Liver (tissue), 9 donors: ENCODE data around the gene EVI5. TPM values are rescaled to one million over a fixed set of nuclear protein-coding genes. Genes with fewer than 3 reads are reported as not detected.

Source experiments
- DNase-seq: peaks from one replicate; pipeline ENCODE4 v3.0.0-alpha.2; 2017; ENCODE audit warnings: low spot score
- H3K27ac ChIP-seq, 2 donors: one replicate each; pipeline ENCODE4 v1.7.0; 2013; ENCODE audit warnings: inconsistent platforms in 2 of 2, low read length in 2 of 2, control low read depth in 1 of 2, low read depth in 1 of 2, mild to moderate bottlenecking in 1 of 2
- H3K27me3 ChIP-seq, 4 donors: one replicate each; pipeline versions ENCODE4 v1.6.1 to v1.7.0; 2013; ENCODE audit warnings: low read length in 3 of 4, inconsistent platforms in 1 of 4, mild to moderate bottlenecking in 1 of 4, moderate library complexity in 1 of 4; ENCODE audit not compliant: control insufficient read depth in 4 of 4, insufficient read depth in 4 of 4
- H3K36me3 ChIP-seq, 4 donors: one replicate each; pipeline versions ENCODE4 v1.6.1 to v1.7.0; 2013; ENCODE audit warnings: low read length in 3 of 4, mild to moderate bottlenecking in 3 of 4, low read depth in 1 of 4, moderate library complexity in 1 of 4; ENCODE audit not compliant: control insufficient read depth in 4 of 4, insufficient read depth in 3 of 4
- H3K4me1 ChIP-seq, 4 donors: one replicate each; pipeline versions ENCODE4 v1.6.1 to v1.7.0; 2013; ENCODE audit warnings: low read length in 3 of 4, mild to moderate bottlenecking in 3 of 4, moderate library complexity in 1 of 4; ENCODE audit not compliant: control insufficient read depth in 4 of 4, insufficient read depth in 4 of 4
- H3K4me3 ChIP-seq, 3 donors: one replicate each; pipeline versions ENCODE4 v1.6.1 to v1.7.0; 2013; ENCODE audit warnings: low read length in 3 of 3, control low read depth in 1 of 3, low read depth in 1 of 3, mild to moderate bottlenecking in 1 of 3
- H3K9ac ChIP-seq, 2 donors: one replicate each; pipeline ENCODE4 v1.7.0; 2013; ENCODE audit warnings: low read length in 2 of 2, mild to moderate bottlenecking in 2 of 2, moderate library complexity in 2 of 2, control low read depth in 1 of 2, low read depth in 1 of 2
- H3K9me3 ChIP-seq, 4 donors: one replicate each; pipeline versions ENCODE4 v1.6.1 to v1.7.0; 2013; ENCODE audit warnings: low read length in 3 of 4; ENCODE audit not compliant: control insufficient read depth in 4 of 4
- ATF3 ChIP-seq: IDR thresholded peaks from 2 replicates; pipeline ENCODE4 v1.6.1; 2016; ENCODE audit warnings: antibody characterized with exemption
- EGR1 ChIP-seq, 2 donors: IDR thresholded peaks; 2 replicates each; pipeline ENCODE4 v1.6.1; 2016 to 2018; ENCODE audit warnings: antibody characterized with exemption in 2 of 2, low read depth in 2 of 2
- FOXA1 ChIP-seq: IDR thresholded peaks from 2 replicates; pipeline ENCODE4 v1.6.1; 2016; ENCODE audit warnings: antibody characterized with exemption
- FOXA2 ChIP-seq: IDR thresholded peaks from 2 replicates; pipeline ENCODE4 v1.6.1; 2016; ENCODE audit warnings: antibody characterized with exemption
- GABPA ChIP-seq, 2 donors: IDR thresholded peaks in 1 of 2; conservative IDR thresholded peaks in 1 of 2; 2 replicates each; pipeline ENCODE4 v1.6.1; 2016; ENCODE audit warnings: antibody characterized with exemption in 2 of 2, mild to moderate bottlenecking in 1 of 2, moderate library complexity in 1 of 2
- HNF4A ChIP-seq, 2 donors: conservative IDR thresholded peaks; 2 replicates each; pipeline ENCODE4 v1.6.1; 2016; ENCODE audit warnings: antibody characterized with exemption in 2 of 2, mild to moderate bottlenecking in 2 of 2
- HNF4G ChIP-seq: IDR thresholded peaks from 2 replicates; pipeline ENCODE4 v1.6.1; 2016; ENCODE audit warnings: antibody characterized with exemption
- JUND ChIP-seq, 2 donors: IDR thresholded peaks; 2 replicates each; pipeline ENCODE4 v1.6.1; 2016; ENCODE audit warnings: antibody characterized with exemption in 2 of 2
- MAX ChIP-seq: IDR thresholded peaks from 2 replicates; pipeline ENCODE4 v1.6.1; 2016; ENCODE audit warnings: antibody characterized with exemption
- NR2F2 ChIP-seq: IDR thresholded peaks from 2 replicates; pipeline ENCODE4 v1.6.1; 2016; ENCODE audit warnings: antibody characterized with exemption
- RAD21 ChIP-seq, 2 donors: IDR thresholded peaks; 2 replicates each; pipeline ENCODE4 v1.6.1; 2016; ENCODE audit warnings: antibody characterized with exemption in 2 of 2, mild to moderate bottlenecking in 2 of 2
- RXRA ChIP-seq, 2 donors: IDR thresholded peaks; 2 replicates each; pipeline ENCODE4 v1.6.1; 2017 to 2018; ENCODE audit warnings: antibody characterized with exemption in 2 of 2, mild to moderate bottlenecking in 1 of 2
- SP1 ChIP-seq: IDR thresholded peaks from 2 replicates; pipeline ENCODE4 v1.6.1; 2018; ENCODE audit warnings: antibody characterized with exemption, mild to moderate bottlenecking
- TAF1 ChIP-seq: conservative IDR thresholded peaks from 2 replicates; pipeline ENCODE4 v1.6.1; 2016; ENCODE audit warnings: antibody characterized with exemption, mild to moderate bottlenecking
- YY1 ChIP-seq: IDR thresholded peaks from 2 replicates; pipeline ENCODE4 v1.6.1; 2016; ENCODE audit warnings: antibody characterized with exemption, mild to moderate bottlenecking
- WGBS: extraction: QIAGEN DNeasy Blood & Tissue Kit; methylation state at CpG from one replicate; pipeline ENCODE4 v1.1.7; 2013; 5-methylcytosine and 5-hydroxymethylcytosine counted together
- polyA plus RNA-seq, 2 donors: library from polyadenylated mRNA; stranded (reverse) in 1 of 2; unstranded in 1 of 2; fragments of 200-250 nt in 1 of 2; fragments of >200 nt in 1 of 2; fragmentation: Nextera tagmentation in 1 of 2; extraction: Ambion mirVana in 1 of 2; gene quantifications; one replicate each; pipeline versions ENCODE4 v1.2.1 to v1.2.3, GENCODE V29; 2013 to 2015
- total RNA-seq, 2 donors: library from RNA; depleted of rRNA; stranded (reverse); fragments of >200 nt; gene quantifications; one replicate each; pipeline ENCODE4 v1.2.3, GENCODE V29; 2014
- TF ChIP-seq, protein P1 (sequence below): IDR thresholded peaks from 2 replicates; pipeline ENCODE4 v1.6.1; 2016; ENCODE audit warnings: antibody characterized with exemption, mild to moderate bottlenecking
- TF ChIP-seq, protein P2 (sequence below): IDR thresholded peaks from 2 replicates; pipeline ENCODE4 v1.6.1; 2016; ENCODE audit warnings: antibody characterized with exemption
- TF ChIP-seq, protein P3 (sequence below): fragments of 150-350 bp; IDR thresholded peaks from 2 replicates; pipeline ENCODE4 v1.5.1; 2017; ENCODE audit warnings: improper control_type of control experiment, low read depth, low read length; ENCODE audit not compliant: missing input control
- donor health status: healthy.
- donor health status: healthy.
- donor health status: healthy.
- donor health status: healthy.
- donor health status: healthy.

EVI5 gene
- total and polyA plus RNA-seq, 4 donors = 4.0 to 35.9 (median 19.1) TPM

DNA sequence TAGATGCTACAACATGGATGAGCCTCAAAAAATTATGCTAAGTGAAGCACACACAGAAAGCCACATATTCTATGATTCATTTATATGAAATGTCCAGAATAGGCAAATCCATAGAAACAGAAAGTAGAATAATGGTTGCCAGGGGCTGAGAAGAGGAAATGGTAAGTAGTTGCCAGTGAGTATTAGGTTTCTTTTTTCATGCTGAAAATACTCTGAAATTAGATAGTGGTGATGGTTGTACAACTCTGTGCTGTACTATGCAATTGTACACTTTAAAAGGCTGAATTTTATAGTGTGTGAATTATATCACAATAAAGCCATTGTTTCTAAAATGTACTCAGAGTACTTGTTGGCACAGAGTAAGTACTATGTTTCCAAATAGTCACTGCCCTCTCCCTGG is 282.7 kb downstream of the EVI5 start:
- Histone ChIP-seq H3K4me1 (peaks cover 0 to 7% (median 6%) of the 10 kb centered on the region in 4 donors), H3K9me3 (no peaks in the 10 kb centered on the region), H3K27ac (no peak overlapping the region), H3K36me3 (no peaks in the 10 kb centered on the region), H3K9ac (no peak overlapping the region), H3K27me3 (no peaks in the 10 kb centered on the region), H3K4me3 (no peak overlapping the region)
- TF ChIP-seq RXRA (IDR thresholded peaks at IDR 0.05) (no peak), JUND (IDR thresholded peaks at IDR 0.05) (no peak), GABPA (IDR thresholded peaks at IDR 0.05 in 1 of 2, conservative IDR thresholded peaks at IDR 0.05 in 1 of 2) (no peak), EGR1 (IDR thresholded peaks at IDR 0.05; ENCODE audit: low read depth in 2 of 2) (no peak), YY1 (no peak), HNF4A (conservative IDR thresholded peaks at IDR 0.05) (no peak)
- no peak for DNase-seq

DNA sequence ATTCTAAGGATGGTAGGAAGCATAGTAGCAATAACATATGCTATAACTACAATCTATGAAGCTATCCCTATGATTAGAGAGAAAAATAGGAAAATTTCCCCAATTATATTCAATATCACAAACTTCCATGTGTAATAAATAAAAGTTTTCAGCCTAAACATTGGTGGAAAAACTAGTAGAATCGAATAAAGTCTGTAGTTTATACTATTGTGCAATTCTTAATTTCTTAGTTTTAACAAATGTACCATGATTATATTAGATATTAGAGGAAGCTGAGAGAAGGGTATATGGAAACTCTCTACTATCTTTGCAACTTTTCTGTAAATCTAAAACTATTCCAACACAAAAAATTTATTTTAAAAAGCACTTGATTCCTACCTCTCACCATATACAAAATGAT is 284.4 kb downstream of the EVI5 start:
- no peak overlapping the region for H3K4me3 ChIP-seq
- 73% methylated on average over 1 of the region's 1 CpG for WGBS
- no peak overlapping the region for H3K9ac ChIP-seq
- H3K27me3 ChIP-seq = no peaks in the 10 kb centered on the region
- TF ChIP-seq RAD21 (IDR thresholded peaks at IDR 0.05) (no peak), FOXA2 (no peak), HNF4A (conservative IDR thresholded peaks at IDR 0.05) (no peak), TAF1 (no peak), NR2F2 (no peak), EGR1 (IDR thresholded peaks at IDR 0.05; ENCODE audit: low read depth in 2 of 2) (no peak), HNF4G (no peak), RXRA (IDR thresholded peaks at IDR 0.05) (no peak), YY1 (no peak), ATF3 (no peak), FOXA1 (no peak), JUND (IDR thresholded peaks at IDR 0.05) (no peak), SP1 (no peak), GABPA (IDR thresholded peaks at IDR 0.05 in 1 of 2, conservative IDR thresholded peaks at IDR 0.05 in 1 of 2) (no peak), MAX (no peak)
- TF ChIP-seq, protein P1, sequence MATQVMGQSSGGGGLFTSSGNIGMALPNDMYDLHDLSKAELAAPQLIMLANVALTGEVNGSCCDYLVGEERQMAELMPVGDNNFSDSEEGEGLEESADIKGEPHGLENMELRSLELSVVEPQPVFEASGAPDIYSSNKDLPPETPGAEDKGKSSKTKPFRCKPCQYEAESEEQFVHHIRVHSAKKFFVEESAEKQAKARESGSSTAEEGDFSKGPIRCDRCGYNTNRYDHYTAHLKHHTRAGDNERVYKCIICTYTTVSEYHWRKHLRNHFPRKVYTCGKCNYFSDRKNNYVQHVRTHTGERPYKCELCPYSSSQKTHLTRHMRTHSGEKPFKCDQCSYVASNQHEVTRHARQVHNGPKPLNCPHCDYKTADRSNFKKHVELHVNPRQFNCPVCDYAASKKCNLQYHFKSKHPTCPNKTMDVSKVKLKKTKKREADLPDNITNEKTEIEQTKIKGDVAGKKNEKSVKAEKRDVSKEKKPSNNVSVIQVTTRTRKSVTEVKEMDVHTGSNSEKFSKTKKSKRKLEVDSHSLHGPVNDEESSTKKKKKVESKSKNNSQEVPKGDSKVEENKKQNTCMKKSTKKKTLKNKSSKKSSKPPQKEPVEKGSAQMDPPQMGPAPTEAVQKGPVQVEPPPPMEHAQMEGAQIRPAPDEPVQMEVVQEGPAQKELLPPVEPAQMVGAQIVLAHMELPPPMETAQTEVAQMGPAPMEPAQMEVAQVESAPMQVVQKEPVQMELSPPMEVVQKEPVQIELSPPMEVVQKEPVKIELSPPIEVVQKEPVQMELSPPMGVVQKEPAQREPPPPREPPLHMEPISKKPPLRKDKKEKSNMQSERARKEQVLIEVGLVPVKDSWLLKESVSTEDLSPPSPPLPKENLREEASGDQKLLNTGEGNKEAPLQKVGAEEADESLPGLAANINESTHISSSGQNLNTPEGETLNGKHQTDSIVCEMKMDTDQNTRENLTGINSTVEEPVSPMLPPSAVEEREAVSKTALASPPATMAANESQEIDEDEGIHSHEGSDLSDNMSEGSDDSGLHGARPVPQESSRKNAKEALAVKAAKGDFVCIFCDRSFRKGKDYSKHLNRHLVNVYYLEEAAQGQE = no peak
- TF ChIP-seq, protein P2, sequence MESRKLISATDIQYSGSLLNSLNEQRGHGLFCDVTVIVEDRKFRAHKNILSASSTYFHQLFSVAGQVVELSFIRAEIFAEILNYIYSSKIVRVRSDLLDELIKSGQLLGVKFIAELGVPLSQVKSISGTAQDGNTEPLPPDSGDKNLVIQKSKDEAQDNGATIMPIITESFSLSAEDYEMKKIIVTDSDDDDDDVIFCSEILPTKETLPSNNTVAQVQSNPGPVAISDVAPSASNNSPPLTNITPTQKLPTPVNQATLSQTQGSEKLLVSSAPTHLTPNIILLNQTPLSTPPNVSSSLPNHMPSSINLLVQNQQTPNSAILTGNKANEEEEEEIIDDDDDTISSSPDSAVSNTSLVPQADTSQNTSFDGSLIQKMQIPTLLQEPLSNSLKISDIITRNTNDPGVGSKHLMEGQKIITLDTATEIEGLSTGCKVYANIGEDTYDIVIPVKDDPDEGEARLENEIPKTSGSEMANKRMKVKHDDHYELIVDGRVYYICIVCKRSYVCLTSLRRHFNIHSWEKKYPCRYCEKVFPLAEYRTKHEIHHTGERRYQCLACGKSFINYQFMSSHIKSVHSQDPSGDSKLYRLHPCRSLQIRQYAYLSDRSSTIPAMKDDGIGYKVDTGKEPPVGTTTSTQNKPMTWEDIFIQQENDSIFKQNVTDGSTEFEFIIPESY = no peak
- TF ChIP-seq, protein P3, sequence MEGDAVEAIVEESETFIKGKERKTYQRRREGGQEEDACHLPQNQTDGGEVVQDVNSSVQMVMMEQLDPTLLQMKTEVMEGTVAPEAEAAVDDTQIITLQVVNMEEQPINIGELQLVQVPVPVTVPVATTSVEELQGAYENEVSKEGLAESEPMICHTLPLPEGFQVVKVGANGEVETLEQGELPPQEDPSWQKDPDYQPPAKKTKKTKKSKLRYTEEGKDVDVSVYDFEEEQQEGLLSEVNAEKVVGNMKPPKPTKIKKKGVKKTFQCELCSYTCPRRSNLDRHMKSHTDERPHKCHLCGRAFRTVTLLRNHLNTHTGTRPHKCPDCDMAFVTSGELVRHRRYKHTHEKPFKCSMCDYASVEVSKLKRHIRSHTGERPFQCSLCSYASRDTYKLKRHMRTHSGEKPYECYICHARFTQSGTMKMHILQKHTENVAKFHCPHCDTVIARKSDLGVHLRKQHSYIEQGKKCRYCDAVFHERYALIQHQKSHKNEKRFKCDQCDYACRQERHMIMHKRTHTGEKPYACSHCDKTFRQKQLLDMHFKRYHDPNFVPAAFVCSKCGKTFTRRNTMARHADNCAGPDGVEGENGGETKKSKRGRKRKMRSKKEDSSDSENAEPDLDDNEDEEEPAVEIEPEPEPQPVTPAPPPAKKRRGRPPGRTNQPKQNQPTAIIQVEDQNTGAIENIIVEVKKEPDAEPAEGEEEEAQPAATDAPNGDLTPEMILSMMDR = no peak
- H3K27ac ChIP-seq = no peak overlapping the region
- H3K9me3 ChIP-seq = no peaks in the 10 kb centered on the region
- H3K36me3 ChIP-seq = no peaks in the 10 kb centered on the region
- peaks cover 0 to 7% (median 5%) of the 10 kb centered on the region in 4 donors for H3K4me1 ChIP-seq
- DNase-seq = no peak
